HepG2 (cell line): Measurements from ENCODE around the gene NPR3. TPM values are rescaled to one million over a fixed set of nuclear protein-coding genes. Genes with fewer than 3 reads are reported as not detected.

Experiments used
- ATAC-seq: fragments of 200-7000 bp; cut with Tn5 transposase; 3 replicates; pipeline ENCODE4 v1.9.1; 2020; ENCODE audit warnings: mild to moderate bottlenecking, moderate library complexity
- BruUV-seq: library from RNA; stranded (reverse); fragments of 400-500 nt; replicated peaks from 2 replicates; lab custom pipeline; 2021; lab: Mats Ljungman, UMichigan
- CTCF ChIA-PET: fragments of 300-600 bp; formaldehyde crosslinking; extraction: SDS; loops from one replicate; lab custom pipeline; 2021; ENCODE audit warnings: low total read pairs, inconsistent platforms, low intra/inter-chr PET ratio; lab: Yijun Ruan, JAX
- POLR2A ChIA-PET: fragments of 350-600 bp; sonication (Branson Sonifier 250); formaldehyde crosslinking; loops from one replicate; lab custom pipeline; 2020; ENCODE audit warnings: antibody characterized with exemption, inconsistent platforms; lab: Yijun Ruan, JAX
- DNase-seq: peaks from one replicate; pipeline ENCODE4 v3.0.0-alpha.2; 2015; ENCODE audit warnings: low spot score
- FAIRE-seq: peaks from 3 replicates; lab custom pipeline; 2011; peaks lifted over from hg19 to GRCh38; lab: Jason Lieb, UNC
- H2AFZ ChIP-seq: one replicate; pipeline ENCODE4 v1.6.1; 2011; ENCODE audit warnings: low read length, inconsistent platforms
- H3K27ac ChIP-seq: fragments of 300-600 bp; 3 replicates; pipeline ENCODE4 v1.8.0; 2011; ENCODE audit warnings: mixed run types, mild to moderate bottlenecking, mixed read lengths, low read length, inconsistent platforms; ENCODE audit not compliant: insufficient read depth; ENCODE audit errors: extremely low read length
- H3K27me3 ChIP-seq, 2 experiments: fragments of 200-600 bp in 1 of 2; 2 replicates in 1 of 2; 3 replicates in 1 of 2; pipeline versions ENCODE4 v1.6.0 to v1.8.0; 2011; ENCODE audit warnings: low read length in 2 of 2, mild to moderate bottlenecking in 2 of 2, moderate library complexity in 2 of 2, inconsistent platforms in 1 of 2; ENCODE audit not compliant: insufficient read depth in 2 of 2, control insufficient read depth in 1 of 2
- H3K36me3 ChIP-seq, 2 experiments: fragments of 200-600 bp in 1 of 2; replicated peaks in 1 of 2; 2 replicates in 1 of 2; 3 replicates in 1 of 2; pipeline versions ENCODE4 v1.5.1 to v1.8.0; 2011; ENCODE audit warnings: low read length in 2 of 2, inconsistent platforms in 1 of 2; ENCODE audit not compliant: insufficient read depth in 2 of 2, control insufficient read depth in 1 of 2
- H3K4me1 ChIP-seq: 2 replicates; pipeline ENCODE4 v1.5.1; 2012; ENCODE audit warnings: low read length, inconsistent platforms; ENCODE audit not compliant: insufficient read depth
- H3K4me2 ChIP-seq: 2 replicates; pipeline ENCODE4 v1.6.0; 2011; ENCODE audit warnings: low read depth, low read length, inconsistent platforms
- H3K4me3 ChIP-seq, 3 experiments: fragments of 200-600 bp in 1 of 3; sonication (generic), shearing (Covaris generic) in 1 of 3; replicated peaks in 1 of 3; 2 replicates each; pipeline ENCODE4 v1.5.1; 2011 to 2016; ENCODE audit warnings: low read length in 3 of 3, inconsistent platforms in 2 of 3, low read depth in 2 of 3, mild to moderate bottlenecking in 2 of 3, control low read depth in 1 of 3, mixed read lengths in 1 of 3; ENCODE audit not compliant: insufficient read depth in 1 of 3
- H3K79me2 ChIP-seq: one replicate; pipeline ENCODE4 v1.6.1; 2011; ENCODE audit warnings: low read length, inconsistent platforms; ENCODE audit not compliant: insufficient read depth
- H3K9ac ChIP-seq: 2 replicates; pipeline ENCODE4 v1.6.0; 2011; ENCODE audit warnings: mild to moderate bottlenecking, low read depth, low read length, inconsistent platforms; ENCODE audit not compliant: insufficient read depth
- H3K9me3 ChIP-seq: 2 replicates; pipeline ENCODE4 v1.5.1; 2012; ENCODE audit warnings: mild to moderate bottlenecking, low read length
- H4K20me1 ChIP-seq: 2 replicates; pipeline ENCODE4 v1.6.0; 2011; ENCODE audit warnings: inconsistent platforms, mild to moderate bottlenecking, low read length, moderate library complexity; ENCODE audit not compliant: insufficient read depth
- KLF16 ChIP-seq, 2 experiments: sonication (generic) in 1 of 2; formaldehyde crosslinking in 1 of 2; IDR thresholded peaks; 2 replicates each; pipeline versions ENCODE4 v1.6.1 to v1.8.0; 2016 to 2023; ENCODE audit warnings: missing genetic modification reagents in 2 of 2, missing compliant biosample characterization in 1 of 2
- MTA1 ChIP-seq: sonication (generic); formaldehyde crosslinking; IDR thresholded peaks from 2 replicates; pipeline ENCODE4 v1.4.0; 2020; ENCODE audit warnings: missing genetic modification reagents, mild to moderate bottlenecking, borderline replicate concordance
- RFXANK ChIP-seq: IDR thresholded peaks from 2 replicates; pipeline ENCODE4 v1.6.1; 2016
- ZIK1 ChIP-seq: sonication (generic); formaldehyde crosslinking; IDR thresholded peaks from 2 replicates; pipeline ENCODE4 v1.5.0; 2020; ENCODE audit warnings: mild to moderate bottlenecking, low read depth, missing genetic modification reagents, borderline replicate concordance
- ZNF564 ChIP-seq: sonication (generic); formaldehyde crosslinking; IDR thresholded peaks from 2 replicates; pipeline ENCODE4 v1.8.1; 2023; ENCODE audit warnings: mild to moderate bottlenecking, missing genetic modification reagents
- whole genome bisulfite sequencing: methylation state at CpG from one replicate; pipeline ENCODE4 v1.1.6; 2017; ENCODE audit warnings: low lambda C conversion rate; 5-methylcytosine and 5-hydroxymethylcytosine counted together
- in situ Hi-C: cut with HindIII; loops from 2 replicates; pipeline ENCODE4 v1.10.0; 2017; ENCODE audit warnings: low pct_unique_long_range_greater_than_20kb; ENCODE audit not compliant: extremely low pct_ligation_motif_present
- intact Hi-C: fragments of 100-400 bp; cut with micrococcal nuclease; formaldehyde crosslinking; loops from one replicate; pipeline ENCODE4 v1.10.0; 2022; ENCODE audit not compliant: unreplicated experiment
- polyA plus RNA-seq, 8 experiments: library from polyadenylated mRNA; depleted of rRNA in 3 of 8; stranded (reverse) in 7 of 8; unstranded in 1 of 8; fragments of >200 nt; fragmentation: Illumina TruSeq in 4 of 8; extraction: Trizol in 4 of 8; gene quantifications; 2 replicates each; pipeline versions ENCODE4 v1.2.1 to v1.2.3, GENCODE V29; 2011 to 2016; ENCODE audit warnings: low read depth in 4 of 8, missing spikeins in 1 of 8, mixed read lengths in 1 of 8; ENCODE audit not compliant: insufficient read depth in 1 of 8
- total RNA-seq, 5 experiments: library from RNA; depleted of rRNA; stranded (reverse); fragments of >200 nt; fragmentation: Illumina TruSeq; extraction: Trizol; gene quantifications; 2 replicates each; pipeline ENCODE4 v1.2.3, GENCODE V29; 2016; ENCODE audit warnings: low read depth in 1 of 5
- TF ChIP-seq, protein P1 (sequence below), 2 experiments: IDR thresholded peaks; 2 replicates each; pipeline ENCODE4 v1.6.1; 2011 to 2012; ENCODE audit warnings: low read length in 2 of 2, borderline replicate concordance in 1 of 2, low read depth in 1 of 2, mild to moderate bottlenecking in 1 of 2, moderate library complexity in 1 of 2

The NPR3 gene
- total and polyA plus RNA-seq, 2 of the 13 experiments (the other 11 are each of a cell fraction or from before 2014, with no cell fraction given): 0.01 TPM; not detected in 1

DNA sequence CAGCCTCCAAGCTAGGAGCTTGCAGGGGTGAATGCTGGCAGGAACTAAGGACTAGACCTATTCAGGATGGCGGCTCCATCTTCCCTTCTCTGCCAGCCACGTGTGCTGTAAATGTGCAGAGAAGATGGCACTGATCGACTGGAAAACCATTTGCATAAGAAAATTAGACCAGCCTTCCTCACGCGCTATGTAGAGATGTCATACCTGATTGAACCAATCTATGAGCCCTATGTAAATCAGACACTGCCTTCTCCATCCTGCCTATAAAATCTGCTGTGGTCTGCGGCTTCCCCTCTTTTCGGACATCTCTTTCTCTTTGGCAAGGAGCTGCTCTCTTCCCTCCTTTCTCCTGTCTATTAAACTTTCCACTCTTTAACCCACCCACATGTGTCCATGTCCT is 91.6 kb downstream of the NPR3 start:
- ATAC-seq: no peak
- POLR2A ChIA-PET: no interaction called here
- CTCF ChIA-PET: no interaction called here

More for the DNA sequence above, 91.6 kb downstream of the NPR3 start:
- Histone ChIP-seq H3K4me2 (no peak overlapping the region), H3K9me3 (no peaks in the 10 kb centered on the region), H4K20me1 (no peaks in the 10 kb centered on the region), H3K27ac (no peak overlapping the region), H2AFZ (no peak overlapping the region), H3K36me3 (no peaks in the 10 kb centered on the region), H3K79me2 (no peaks in the 10 kb centered on the region), H3K4me1 (no peaks in the 10 kb centered on the region), H3K27me3 (no peaks in the 10 kb centered on the region; a peak in 1 of 5 replicates), H3K4me3 (no peak overlapping the region), H3K9ac (no peak overlapping the region)
- in situ Hi-C loops (no loop called here), intact Hi-C loops (no loop called here)
- no peak for TF ChIP-seq KLF16 (CRISPR knock-in tag; IDR thresholded peaks at IDR 0.05)
- TF ChIP-seq RFXANK (CRISPR knock-in tag): no peak
- no peak for TF ChIP-seq ZNF564
- TF ChIP-seq ZIK1 (CRISPR knock-in tag): no peak
- TF ChIP-seq, protein P1, sequence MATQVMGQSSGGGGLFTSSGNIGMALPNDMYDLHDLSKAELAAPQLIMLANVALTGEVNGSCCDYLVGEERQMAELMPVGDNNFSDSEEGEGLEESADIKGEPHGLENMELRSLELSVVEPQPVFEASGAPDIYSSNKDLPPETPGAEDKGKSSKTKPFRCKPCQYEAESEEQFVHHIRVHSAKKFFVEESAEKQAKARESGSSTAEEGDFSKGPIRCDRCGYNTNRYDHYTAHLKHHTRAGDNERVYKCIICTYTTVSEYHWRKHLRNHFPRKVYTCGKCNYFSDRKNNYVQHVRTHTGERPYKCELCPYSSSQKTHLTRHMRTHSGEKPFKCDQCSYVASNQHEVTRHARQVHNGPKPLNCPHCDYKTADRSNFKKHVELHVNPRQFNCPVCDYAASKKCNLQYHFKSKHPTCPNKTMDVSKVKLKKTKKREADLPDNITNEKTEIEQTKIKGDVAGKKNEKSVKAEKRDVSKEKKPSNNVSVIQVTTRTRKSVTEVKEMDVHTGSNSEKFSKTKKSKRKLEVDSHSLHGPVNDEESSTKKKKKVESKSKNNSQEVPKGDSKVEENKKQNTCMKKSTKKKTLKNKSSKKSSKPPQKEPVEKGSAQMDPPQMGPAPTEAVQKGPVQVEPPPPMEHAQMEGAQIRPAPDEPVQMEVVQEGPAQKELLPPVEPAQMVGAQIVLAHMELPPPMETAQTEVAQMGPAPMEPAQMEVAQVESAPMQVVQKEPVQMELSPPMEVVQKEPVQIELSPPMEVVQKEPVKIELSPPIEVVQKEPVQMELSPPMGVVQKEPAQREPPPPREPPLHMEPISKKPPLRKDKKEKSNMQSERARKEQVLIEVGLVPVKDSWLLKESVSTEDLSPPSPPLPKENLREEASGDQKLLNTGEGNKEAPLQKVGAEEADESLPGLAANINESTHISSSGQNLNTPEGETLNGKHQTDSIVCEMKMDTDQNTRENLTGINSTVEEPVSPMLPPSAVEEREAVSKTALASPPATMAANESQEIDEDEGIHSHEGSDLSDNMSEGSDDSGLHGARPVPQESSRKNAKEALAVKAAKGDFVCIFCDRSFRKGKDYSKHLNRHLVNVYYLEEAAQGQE (IDR thresholded peaks at IDR 0.05; ENCODE audit: borderline replicate concordance in 1 of 2, low read depth in 1 of 2, low read length in 2 of 2): no peak
- no peak for TF ChIP-seq MTA1
- WGBS: 30% methylated on average over 7 of the region's 7 CpGs
- DNase-seq (no peak), FAIRE-seq (no peak)
- BruUV-seq: no TSS peak
